HEK293 (cell line): ENCODE measurements around the gene ABLIM3.

Experiments
- CTCF ChIP-seq: fragments of 450-650 bp; formaldehyde crosslinking; IDR thresholded peaks from 2 replicates; pipeline ENCODE4 v1.5.1; 2016; ENCODE audit warnings: missing biosample characterization, missing genetic modification characterization
- GLI4 ChIP-seq: fragments of 450-650 bp; formaldehyde crosslinking; IDR thresholded peaks from 2 replicates; pipeline ENCODE4 v1.5.1; 2016; ENCODE audit warnings: missing biosample characterization, missing genetic modification characterization
- SETDB1 ChIP-seq: IDR thresholded peaks from one replicate; pipeline ENCODE4 v1.6.1; 2017; ENCODE audit warnings: mild to moderate bottlenecking, low read length, moderate library complexity, mixed read lengths; ENCODE audit not compliant: insufficient read length
- ZBTB11 ChIP-seq: fragments of 450-650 bp; formaldehyde crosslinking; conservative IDR thresholded peaks from 2 replicates; pipeline ENCODE4 v1.5.1; 2016; ENCODE audit warnings: low read depth, missing biosample characterization, missing genetic modification characterization
- ZBTB26 ChIP-seq: fragments of 450-650 bp; formaldehyde crosslinking; optimal IDR thresholded peaks from 2 replicates; pipeline ENCODE3; 2016; ENCODE audit warnings: missing biosample characterization, mild to moderate bottlenecking, missing genetic modification characterization
- ZNF292 ChIP-seq: fragments of 450-650 bp; formaldehyde crosslinking; IDR thresholded peaks from 2 replicates; pipeline ENCODE4 v1.5.1; 2016; ENCODE audit warnings: low read depth, missing biosample characterization, missing genetic modification characterization, borderline replicate concordance
- ZNF544 ChIP-seq: fragments of 450-650 bp; formaldehyde crosslinking; IDR thresholded peaks from 2 replicates; pipeline ENCODE4 v1.5.0; 2017; ENCODE audit warnings: missing biosample characterization, missing genetic modification characterization
- ZNF792 ChIP-seq: fragments of 450-650 bp; formaldehyde crosslinking; IDR thresholded peaks from 2 replicates; pipeline ENCODE4 v1.5.1; 2016; ENCODE audit warnings: missing biosample characterization, missing genetic modification characterization

- TF ChIP-seq SETDB1 (no peak), ZBTB11 (tag by site-specific recombination) (no peak), GLI4 (no peak), CTCF (tag by site-specific recombination) (no peak), ZNF792 (tag by site-specific recombination) (no peak), ZNF292 (no peak), ZNF544 (tag by site-specific recombination) (no peak), ZBTB26 (tag by site-specific recombination) (no peak)
These were observed 31.0 kb downstream of the ABLIM3 start for GRCh38 chr5:149172261-149172660.
